Breast epithelium (tissue), 3 donors: ENCODE results near the gene MAP3K7.

Experiments used
- CTCF ChIP-seq, 3 donors: fragments of 450-650 bp; IDR thresholded peaks; one replicate each; pipeline ENCODE4 v1.5.1; 2016 to 2017; ENCODE audit warnings: antibody characterized with exemption in 3 of 3, mild to moderate bottlenecking in 3 of 3, moderate library complexity in 3 of 3
- POLR2A ChIP-seq: fragments of 450-650 bp; IDR thresholded peaks from one replicate; pipeline ENCODE4 v1.6.1; 2016; ENCODE audit warnings: antibody characterized with exemption, mild to moderate bottlenecking, moderate library complexity
- POLR2AphosphoS5 ChIP-seq, 3 donors: sonication (generic); formaldehyde crosslinking; IDR thresholded peaks; one replicate each; pipeline ENCODE4 v1.6.1; 2017; ENCODE audit warnings: antibody characterized with exemption in 3 of 3

GRCh38 chr6:90492369-90492768 lies 94.5 kb downstream of the MAP3K7 start:
- TF ChIP-seq CTCF (IDR thresholded peaks at IDR 0.05) (no peak), POLR2AphosphoS5 (IDR thresholded peaks at IDR 0.05) (no peak), POLR2A (no peak)
